Panc1 (cell line): Measurements from ENCODE around the gene CKAP5. TPM values are rescaled to one million over a fixed set of nuclear protein-coding genes. Genes with fewer than 3 reads are reported as not detected.

Source experiments
- ATAC-seq: fragments of 200-7000 bp; cut with Tn5 transposase; 2 replicates; pipeline ENCODE4 v1.9.1; 2020; ENCODE audit warnings: mild to moderate bottlenecking, moderate library complexity
- BruUV-seq: library from RNA; stranded (reverse); fragments of 400-500 nt; replicated peaks from 2 replicates; lab custom pipeline; 2021; lab: Mats Ljungman, UMichigan
- CTCF ChIA-PET: fragments of 300-600 bp; sonication (Branson Sonifier 250); formaldehyde crosslinking; loops from one replicate; lab custom pipeline; 2022; ENCODE audit warnings: antibody characterized with exemption; lab: Charles Lee
- POLR2A ChIA-PET: fragments of 300-600 bp; sonication (Branson Sonifier 250); formaldehyde crosslinking; loops from one replicate; lab custom pipeline; 2022; ENCODE audit warnings: antibody characterized with exemption; lab: Charles Lee
- DNase-seq: peaks from one replicate; pipeline ENCODE4 v3.0.0-alpha.2; 2010; ENCODE audit warnings: low read depth, low spot score
- H3K27ac ChIP-seq: 2 replicates; pipeline ENCODE4 v1.5.1; 2011; ENCODE audit warnings: mild to moderate bottlenecking, low read length, inconsistent platforms
- H3K27me3 ChIP-seq: fragments of 200-500 bp; sonication (Bioruptor generic); 2 replicates; pipeline ENCODE4 v1.6.0; 2014; ENCODE audit warnings: low read length, inconsistent platforms; ENCODE audit not compliant: control insufficient read depth, insufficient read depth
- H3K36me3 ChIP-seq: fragments of 200-500 bp; sonication (Bioruptor generic); 2 replicates; pipeline ENCODE4 v1.5.1; 2014; ENCODE audit warnings: inconsistent platforms, mild to moderate bottlenecking, low read length, moderate library complexity; ENCODE audit not compliant: control insufficient read depth, insufficient read depth
- H3K4me1 ChIP-seq: 2 replicates; pipeline ENCODE4 v1.5.1; 2011; ENCODE audit warnings: inconsistent platforms, mild to moderate bottlenecking, low read length, moderate library complexity; ENCODE audit not compliant: control insufficient read depth, insufficient read depth
- H3K4me3 ChIP-seq, 2 experiments: 2 replicates each; pipeline ENCODE4 v1.5.1; 2011 to 2012; ENCODE audit warnings: low read depth in 2 of 2, low read length in 2 of 2, mild to moderate bottlenecking in 2 of 2, inconsistent platforms in 1 of 2, moderate library complexity in 1 of 2
- H3K9me3 ChIP-seq: fragments of 200-500 bp; sonication (Bioruptor generic); 2 replicates; pipeline ENCODE4 v1.5.1; 2014; ENCODE audit warnings: low read depth, mild to moderate bottlenecking, inconsistent platforms, low read length, moderate library complexity; ENCODE audit not compliant: control insufficient read depth, insufficient read depth
- POLR2AphosphoS5 ChIP-seq: IDR thresholded peaks from 2 replicates; pipeline ENCODE4 v1.6.1; 2012; ENCODE audit warnings: mild to moderate bottlenecking, low read depth, low read length, moderate library complexity
- SIN3A ChIP-seq: IDR thresholded peaks from 2 replicates; pipeline ENCODE4 v1.6.1; 2012; ENCODE audit warnings: low read depth, mild to moderate bottlenecking, low read length, moderate library complexity, borderline replicate concordance; ENCODE audit not compliant: insufficient read depth
- TCF7L2 ChIP-seq: IDR thresholded peaks from 2 replicates; pipeline ENCODE4 v1.6.1; 2011; ENCODE audit warnings: mild to moderate bottlenecking, low read depth, low read length, inconsistent platforms
- in situ Hi-C: cut with HindIII; loops from 2 replicates; pipeline ENCODE4 v1.10.0; 2016; ENCODE audit warnings: low sequenced_read_pairs, low pct_unique_long_range_greater_than_20kb
- intact Hi-C: fragments of 100-400 bp; cut with micrococcal nuclease; formaldehyde crosslinking; loops from one replicate; pipeline ENCODE4 v1.10.0; 2022; ENCODE audit not compliant: unreplicated experiment
- total RNA-seq: library from RNA; stranded (reverse); gene quantifications from one replicate; pipeline ENCODE4 v1.2.1, GENCODE V29; 2021; ENCODE audit not compliant: unreplicated experiment
- TF ChIP-seq, protein P1 (sequence below), 2 experiments: IDR thresholded peaks; 2 replicates each; pipeline ENCODE4 v1.6.1; 2011 to 2012; ENCODE audit warnings: low read depth in 2 of 2, control low read depth in 1 of 2, low read length in 1 of 2, mild to moderate bottlenecking in 1 of 2, moderate library complexity in 1 of 2; ENCODE audit not compliant: insufficient read depth in 1 of 2
- TF ChIP-seq, protein P2 (sequence below): fragments of 450-650 bp; IDR thresholded peaks from 2 replicates; pipeline ENCODE4 v1.5.1; 2017; ENCODE audit warnings: mild to moderate bottlenecking

Gene CKAP5
- total RNA-seq, 1 experiment from 2014 or later = 191 TPM

- no peaks in the 10 kb centered on the region for H3K27me3 ChIP-seq
- POLR2A ChIA-PET = no interaction called here
- peaks cover 9% of the 10 kb centered on the region for H3K4me1 ChIP-seq
- TF ChIP-seq, protein P1, sequence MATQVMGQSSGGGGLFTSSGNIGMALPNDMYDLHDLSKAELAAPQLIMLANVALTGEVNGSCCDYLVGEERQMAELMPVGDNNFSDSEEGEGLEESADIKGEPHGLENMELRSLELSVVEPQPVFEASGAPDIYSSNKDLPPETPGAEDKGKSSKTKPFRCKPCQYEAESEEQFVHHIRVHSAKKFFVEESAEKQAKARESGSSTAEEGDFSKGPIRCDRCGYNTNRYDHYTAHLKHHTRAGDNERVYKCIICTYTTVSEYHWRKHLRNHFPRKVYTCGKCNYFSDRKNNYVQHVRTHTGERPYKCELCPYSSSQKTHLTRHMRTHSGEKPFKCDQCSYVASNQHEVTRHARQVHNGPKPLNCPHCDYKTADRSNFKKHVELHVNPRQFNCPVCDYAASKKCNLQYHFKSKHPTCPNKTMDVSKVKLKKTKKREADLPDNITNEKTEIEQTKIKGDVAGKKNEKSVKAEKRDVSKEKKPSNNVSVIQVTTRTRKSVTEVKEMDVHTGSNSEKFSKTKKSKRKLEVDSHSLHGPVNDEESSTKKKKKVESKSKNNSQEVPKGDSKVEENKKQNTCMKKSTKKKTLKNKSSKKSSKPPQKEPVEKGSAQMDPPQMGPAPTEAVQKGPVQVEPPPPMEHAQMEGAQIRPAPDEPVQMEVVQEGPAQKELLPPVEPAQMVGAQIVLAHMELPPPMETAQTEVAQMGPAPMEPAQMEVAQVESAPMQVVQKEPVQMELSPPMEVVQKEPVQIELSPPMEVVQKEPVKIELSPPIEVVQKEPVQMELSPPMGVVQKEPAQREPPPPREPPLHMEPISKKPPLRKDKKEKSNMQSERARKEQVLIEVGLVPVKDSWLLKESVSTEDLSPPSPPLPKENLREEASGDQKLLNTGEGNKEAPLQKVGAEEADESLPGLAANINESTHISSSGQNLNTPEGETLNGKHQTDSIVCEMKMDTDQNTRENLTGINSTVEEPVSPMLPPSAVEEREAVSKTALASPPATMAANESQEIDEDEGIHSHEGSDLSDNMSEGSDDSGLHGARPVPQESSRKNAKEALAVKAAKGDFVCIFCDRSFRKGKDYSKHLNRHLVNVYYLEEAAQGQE (IDR thresholded peaks at IDR 0.05; ENCODE audit: insufficient read depth in 1 of 2, low read depth in 2 of 2, low read length in 1 of 2) = no peak
- no peak for TF ChIP-seq POLR2AphosphoS5
- no peak for TF ChIP-seq TCF7L2
- TF ChIP-seq, protein P2, sequence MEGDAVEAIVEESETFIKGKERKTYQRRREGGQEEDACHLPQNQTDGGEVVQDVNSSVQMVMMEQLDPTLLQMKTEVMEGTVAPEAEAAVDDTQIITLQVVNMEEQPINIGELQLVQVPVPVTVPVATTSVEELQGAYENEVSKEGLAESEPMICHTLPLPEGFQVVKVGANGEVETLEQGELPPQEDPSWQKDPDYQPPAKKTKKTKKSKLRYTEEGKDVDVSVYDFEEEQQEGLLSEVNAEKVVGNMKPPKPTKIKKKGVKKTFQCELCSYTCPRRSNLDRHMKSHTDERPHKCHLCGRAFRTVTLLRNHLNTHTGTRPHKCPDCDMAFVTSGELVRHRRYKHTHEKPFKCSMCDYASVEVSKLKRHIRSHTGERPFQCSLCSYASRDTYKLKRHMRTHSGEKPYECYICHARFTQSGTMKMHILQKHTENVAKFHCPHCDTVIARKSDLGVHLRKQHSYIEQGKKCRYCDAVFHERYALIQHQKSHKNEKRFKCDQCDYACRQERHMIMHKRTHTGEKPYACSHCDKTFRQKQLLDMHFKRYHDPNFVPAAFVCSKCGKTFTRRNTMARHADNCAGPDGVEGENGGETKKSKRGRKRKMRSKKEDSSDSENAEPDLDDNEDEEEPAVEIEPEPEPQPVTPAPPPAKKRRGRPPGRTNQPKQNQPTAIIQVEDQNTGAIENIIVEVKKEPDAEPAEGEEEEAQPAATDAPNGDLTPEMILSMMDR = no peak
- no peak for TF ChIP-seq SIN3A
- no peaks in the 10 kb centered on the region for H3K9me3 ChIP-seq
- CTCF ChIA-PET = no interaction called here
- ATAC-seq = no peak
- H3K4me3 ChIP-seq = no peak overlapping the region
- intact Hi-C loops (no loop called here), in situ Hi-C loops (no loop called here)
- BruUV-seq = no TSS peak
- H3K36me3 ChIP-seq = no peaks in the 10 kb centered on the region
- no peak for DNase-seq
- no peak overlapping the region for H3K27ac ChIP-seq
These were observed 9.2 kb downstream of the CKAP5 start for GRCh38 chr11:46836870-46837269.

- intact Hi-C loops (no loop called here), in situ Hi-C loops (no loop called here)
- CTCF ChIA-PET = no interaction called here
These were observed 9.6 kb downstream of the CKAP5 start for GRCh38 chr11:46836431-46836830.

More at GRCh38 chr11:46836431-46836830, 9.6 kb downstream of the CKAP5 start:
- Histone ChIP-seq H3K36me3 (no peaks in the 10 kb centered on the region), H3K27me3 (no peaks in the 10 kb centered on the region), H3K4me1 (peaks cover 9% of the 10 kb centered on the region), H3K27ac (no peak overlapping the region), H3K9me3 (no peaks in the 10 kb centered on the region), H3K4me3 (no peak overlapping the region)
- no TSS peak for BruUV-seq
- POLR2A ChIA-PET = no interaction called here
- ATAC-seq (no peak), DNase-seq (no peak)
- no peak for TF ChIP-seq POLR2AphosphoS5
- TF ChIP-seq SIN3A = no peak
- TF ChIP-seq TCF7L2 = no peak
- TF ChIP-seq, protein P1 (IDR thresholded peaks at IDR 0.05; ENCODE audit: insufficient read depth in 1 of 2, low read depth in 2 of 2, low read length in 1 of 2) = no peak
- TF ChIP-seq, protein P2 = no peak
